IPS-NIHi7 (cell line): Measurements from ENCODE around the gene PDE3B.
"Not testable (repeated sequence)": the region's sequence is repeated elsewhere in the genome, so short reads cannot be mapped to it uniquely, and the experiment has no call there.

Experiments used
- DNase-seq: peaks from one replicate; pipeline ENCODE4 v3.0.0; 2012; ENCODE audit warnings: mixed read lengths; ENCODE audit errors: extremely low spot score

Gene PDE3B

GRCh38 chr11:14676068-14676467 is 32.5 kb downstream of the PDE3B start:
- no peak for DNase-seq

GRCh38 chr11:14677146-14677545 is 33.5 kb downstream of the PDE3B start:
- DNase-seq: no peak

GRCh38 chr11:14678350-14678749 is 34.7 kb downstream of the PDE3B start:
- DNase-seq: no peak

- no peak for DNase-seq
These were observed 36.1 kb downstream of the PDE3B start for GRCh38 chr11:14679662-14680061.

GRCh38 chr11:14684234-14684915 is 40.8 kb downstream of the PDE3B start:
- DNase-seq: not testable (repeated sequence)

- DNase-seq: no peak
These were observed 43.9 kb downstream of the PDE3B start for GRCh38 chr11:14687456-14687855.

GRCh38 chr11:14687943-14688627 is 44.5 kb downstream of the PDE3B start:
- no peak for DNase-seq

- not testable (repeated sequence) for DNase-seq
These were observed 52.1 kb downstream of the PDE3B start for GRCh38 chr11:14695656-14696055.

- no peak for DNase-seq
These were observed 55.2 kb downstream of the PDE3B start for GRCh38 chr11:14698771-14699170.

- DNase-seq: no peak
These were observed 57.0 kb downstream of the PDE3B start for GRCh38 chr11:14700593-14700992.

GRCh38 chr11:14702760-14703159 is 59.2 kb downstream of the PDE3B start:
- no peak for DNase-seq

- DNase-seq: no peak
These were observed 60.1 kb downstream of the PDE3B start for GRCh38 chr11:14703731-14704130.

GRCh38 chr11:14705067-14705466 is 61.5 kb downstream of the PDE3B start:
- DNase-seq: no peak

GRCh38 chr11:14713496-14714244 is 70.1 kb downstream of the PDE3B start:
- DNase-seq: no peak

GRCh38 chr11:14715669-14716068 is 72.1 kb downstream of the PDE3B start:
- DNase-seq: not testable (repeated sequence)

- no peak for DNase-seq
These were observed 78.9 kb downstream of the PDE3B start for GRCh38 chr11:14722496-14722895.

GRCh38 chr11:14725150-14725549 is 81.5 kb downstream of the PDE3B start:
- no peak for DNase-seq

- no peak for DNase-seq
These were observed 83.6 kb downstream of the PDE3B start for GRCh38 chr11:14727215-14727614.

GRCh38 chr11:14727746-14728145 is 84.1 kb downstream of the PDE3B start:
- DNase-seq: no peak

GRCh38 chr11:14740539-14740938 is 96.9 kb downstream of the PDE3B start:
- DNase-seq: not testable (repeated sequence)

GRCh38 chr11:14741195-14741594 is 97.6 kb downstream of the PDE3B start:
- DNase-seq: no peak

- DNase-seq: no peak
These were observed 99.4 kb downstream of the PDE3B start for GRCh38 chr11:14742849-14743559.
